Endothelial cell of umbilical vein (primary cell): ENCODE results near the gene AGBL4. TPM values are rescaled to one million over a fixed set of nuclear protein-coding genes. Genes with fewer than 3 reads are reported as not detected.

Source experiments
- BruUV-seq: library from RNA; stranded (reverse); fragments of 400-500 nt; replicated peaks from 2 replicates; lab custom pipeline; 2021; lab: Mats Ljungman, UMichigan
- CTCF ChIA-PET: fragments of 300-600, 350-600 bp; sonication (Branson Sonifier 250); formaldehyde crosslinking; loops from one replicate; lab custom pipeline; 2021; ENCODE audit warnings: antibody characterized with exemption, inconsistent platforms; lab: Charles Lee
- POLR2A ChIA-PET: fragments of 300-600, 350-600 bp; sonication (Branson Sonifier 250); formaldehyde crosslinking; loops from one replicate; lab custom pipeline; 2021; ENCODE audit warnings: antibody characterized with exemption, inconsistent platforms; lab: Charles Lee
- DNase-seq: peaks from one replicate; pipeline ENCODE4 v3.0.0-alpha.2; 2011; ENCODE audit warnings: low read depth, low spot score
- FAIRE-seq: peaks from 2 replicates; lab custom pipeline; 2011; peaks lifted over from hg19 to GRCh38; lab: Jason Lieb, UNC
- H2AFZ ChIP-seq: 2 replicates; pipeline ENCODE4 v1.6.0; 2012; ENCODE audit warnings: low read depth, low read length, control low read depth, inconsistent platforms
- H3K27ac ChIP-seq: 2 replicates; pipeline ENCODE4 v1.5.1; 2011; ENCODE audit warnings: low read depth, mild to moderate bottlenecking, control low read depth, low read length, moderate library complexity; ENCODE audit not compliant: insufficient read depth
- H3K27me3 ChIP-seq, 2 experiments: 2 replicates each; pipeline versions ENCODE4 v1.6.0 to v1.6.1; 2011; ENCODE audit warnings: low read length in 2 of 2, mixed read lengths in 1 of 2; ENCODE audit not compliant: control insufficient read depth in 2 of 2, insufficient read depth in 2 of 2
- H3K36me3 ChIP-seq, 2 experiments: 2 replicates in 1 of 2; 3 replicates in 1 of 2; pipeline ENCODE4 v1.5.1; 2011; ENCODE audit warnings: low read length in 2 of 2, mild to moderate bottlenecking in 1 of 2, moderate library complexity in 1 of 2; ENCODE audit not compliant: control insufficient read depth in 2 of 2, insufficient read depth in 2 of 2; ENCODE audit errors: extremely low read depth in 1 of 2
- H3K4me1 ChIP-seq: 3 replicates; pipeline ENCODE4 v1.5.1; 2011; ENCODE audit warnings: mild to moderate bottlenecking, low read length; ENCODE audit not compliant: control insufficient read depth, insufficient read depth; ENCODE audit errors: extremely low read depth
- H3K4me2 ChIP-seq: 2 replicates; pipeline ENCODE4 v1.6.1; 2011; ENCODE audit warnings: low read length, control low read depth, mixed read lengths; ENCODE audit not compliant: insufficient read depth
- H3K4me3 ChIP-seq, 3 experiments: fragments of 200-600 bp in 1 of 3; sonication (generic), shearing (Covaris generic) in 1 of 3; replicated peaks in 1 of 3; 2 replicates each; pipeline ENCODE4 v1.5.1; 2011 to 2016; ENCODE audit warnings: control low read depth in 3 of 3, low read length in 3 of 3, mild to moderate bottlenecking in 2 of 3, inconsistent platforms in 1 of 3, low read depth in 1 of 3, moderate library complexity in 1 of 3; ENCODE audit not compliant: insufficient read depth in 1 of 3
- H3K79me2 ChIP-seq: 2 replicates; pipeline ENCODE4 v1.6.0; 2012; ENCODE audit warnings: low read length, inconsistent platforms; ENCODE audit not compliant: control insufficient read depth, insufficient read depth
- H3K9ac ChIP-seq: replicated peaks from 2 replicates; pipeline ENCODE3; 2011; ENCODE audit warnings: low read length, control low read depth; ENCODE audit not compliant: insufficient read depth; ENCODE audit errors: extremely low read depth
- H3K9me1 ChIP-seq: replicated peaks from 3 replicates; pipeline ENCODE4 v1.6.0; 2011; ENCODE audit warnings: mild to moderate bottlenecking, low read length; ENCODE audit not compliant: control insufficient read depth, insufficient read depth; ENCODE audit errors: extremely low read depth
- H3K9me3 ChIP-seq: replicated peaks from 2 replicates; pipeline ENCODE4 v1.5.1; 2012; ENCODE audit warnings: low read length, inconsistent platforms; ENCODE audit not compliant: control insufficient read depth, insufficient read depth
- H4K20me1 ChIP-seq: replicated peaks from 2 replicates; pipeline ENCODE3; 2011; ENCODE audit warnings: mild to moderate bottlenecking, low read length; ENCODE audit not compliant: control insufficient read depth, insufficient read depth; ENCODE audit errors: extremely low read depth
- FOS ChIP-seq: IDR thresholded peaks from 2 replicates; pipeline ENCODE4 v1.6.1; 2011; ENCODE audit warnings: mild to moderate bottlenecking, low read length, moderate library complexity, borderline replicate concordance; ENCODE audit not compliant: insufficient read depth
- GATA2 ChIP-seq: IDR thresholded peaks from 2 replicates; pipeline ENCODE4 v1.7.0; 2011; ENCODE audit warnings: low read depth, mild to moderate bottlenecking, moderate library complexity, mixed read lengths, low read length; ENCODE audit not compliant: insufficient read length, insufficient read depth
- JUN ChIP-seq: IDR thresholded peaks from 2 replicates; pipeline ENCODE4 v1.6.1; 2011; ENCODE audit warnings: borderline replicate concordance, low read depth; ENCODE audit not compliant: insufficient read length, insufficient read depth
- POLR2A ChIP-seq: IDR thresholded peaks from 2 replicates; pipeline ENCODE4 v1.6.1; 2012; ENCODE audit warnings: low read depth, mild to moderate bottlenecking, control low read depth, low read length
- POLR2AphosphoS5 ChIP-seq: IDR thresholded peaks from 2 replicates; pipeline ENCODE4 v1.6.1; 2012; ENCODE audit warnings: low read depth, mild to moderate bottlenecking, control low read depth, low read length, moderate library complexity; ENCODE audit not compliant: insufficient read depth
- dilution Hi-C: fragments of 300-500 bp; cut with MboI; formaldehyde crosslinking; loops from one replicate; pipeline ENCODE4 v1.15.0; 2019; ENCODE audit warnings: low sequenced_read_pairs; ENCODE audit not compliant: extremely low pct_ligation_motif_present
- intact Hi-C: fragments of 100-400 bp; cut with micrococcal nuclease; formaldehyde crosslinking; loops from one replicate; pipeline ENCODE4 v1.10.0; 2022
- polyA plus RNA-seq, 4 experiments: library from polyadenylated mRNA; depleted of rRNA in 3 of 4; stranded (reverse) in 3 of 4; unstranded in 1 of 4; fragments of >200 nt; gene quantifications; 2 replicates each; pipeline versions ENCODE4 v1.2.1 to v1.2.3, GENCODE V29; 2011 to 2012; ENCODE audit warnings: missing spikeins in 1 of 4
- total RNA-seq: library from RNA; stranded (reverse); gene quantifications from 2 replicates; pipeline ENCODE4 v1.2.3, GENCODE V29; 2021

AGBL4 gene
- total and polyA plus RNA-seq, 2 donors (not counting 3 experiments of a cell fraction or from before 2014, with no cell fraction given), result not detected

GRCh38 chr1:48765335-48765734 lies 1258.4 kb downstream of the AGBL4 start:
- Histone ChIP-seq H3K27ac (no peak overlapping the region), H2AFZ (no peak overlapping the region), H3K9me1 (no peaks in the 10 kb centered on the region), H3K27me3 (no peaks in the 10 kb centered on the region), H4K20me1 (no peaks in the 10 kb centered on the region), H3K4me3 (no peak overlapping the region), H3K36me3 (no peaks in the 10 kb centered on the region), H3K9me3 (no peaks in the 10 kb centered on the region), H3K9ac (no peak overlapping the region), H3K79me2 (no peaks in the 10 kb centered on the region), H3K4me2 (no peak overlapping the region), H3K4me1 (no peaks in the 10 kb centered on the region)
- ChIA-PET POLR2A (no interaction called here), CTCF (no interaction called here)
- dilution Hi-C loops, result no loop called here
- BruUV-seq, result no TSS peak
- FAIRE-seq (no peak), DNase-seq (no peak)
- intact Hi-C loops, result no loop called here
- TF ChIP-seq POLR2A, result no peak

- ChIA-PET CTCF (no interaction called here), POLR2A (no interaction called here)
- H3K9me3 ChIP-seq, result peaks cover 2% of the 10 kb centered on the region
- intact Hi-C loops (no loop called here), dilution Hi-C loops (no loop called here)
- H3K79me2 ChIP-seq, result no peaks in the 10 kb centered on the region
- DNase-seq (no peak), FAIRE-seq (no peak)
- TF ChIP-seq GATA2 (no peak), POLR2AphosphoS5 (no peak), POLR2A (no peak), FOS (no peak), JUN (no peak)
- no peaks in the 10 kb centered on the region for H4K20me1 ChIP-seq
- no peaks in the 10 kb centered on the region for H3K9me1 ChIP-seq
- H3K4me1 ChIP-seq, result no peaks in the 10 kb centered on the region
- no TSS peak for BruUV-seq
- H2AFZ ChIP-seq, result no peak overlapping the region
- no peak overlapping the region for H3K4me2 ChIP-seq
- H3K27me3 ChIP-seq, result no peaks in the 10 kb centered on the region
- H3K9ac ChIP-seq, result no peak overlapping the region
- no peak overlapping the region for H3K27ac ChIP-seq
- no peak overlapping the region for H3K4me3 ChIP-seq
- no peaks in the 10 kb centered on the region for H3K36me3 ChIP-seq
These were observed 1261.8 kb downstream of the AGBL4 start for GRCh38 chr1:48761986-48762385.
